ENCODE results near the gene KRTAP6-3.

The KRTAP6-3 gene

DNA sequence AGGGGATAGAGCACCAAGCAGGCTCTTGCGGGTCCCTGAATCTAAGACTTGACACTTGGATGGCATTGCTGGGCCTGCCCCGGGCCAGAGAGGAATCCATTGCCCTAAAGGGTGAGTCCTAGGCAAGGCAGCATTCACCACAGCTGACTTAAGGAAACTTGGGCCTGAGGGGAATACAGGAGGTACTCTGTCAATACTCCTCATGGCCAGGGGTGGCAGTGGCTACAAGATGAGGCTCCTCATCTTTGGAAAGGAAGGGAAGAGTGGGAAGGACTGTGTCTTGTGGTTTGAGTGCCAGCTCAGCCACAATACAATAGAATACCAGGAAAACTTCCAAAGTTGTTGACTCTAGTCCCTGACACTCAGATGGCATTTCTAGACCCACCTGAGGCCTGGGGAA lies 13.7 kb downstream of the KRTAP6-3 start:
- no peak overlapping the region for H3K27ac Mint-ChIP-seq
- ATAC-seq (ENCODE audit: low read depth) (no peak), DNase-seq (ENCODE audit: low spot score in 2 of 2) (no peak)
- H3K4me3 Mint-ChIP-seq: no peak overlapping the region
- H3K27me3 Mint-ChIP-seq: no peaks in the 10 kb centered on the region
- no peaks in the 10 kb centered on the region for H3K4me1 Mint-ChIP-seq
- H3K9me3 Mint-ChIP-seq: peaks cover 5% of the 10 kb centered on the region
- no peaks in the 10 kb centered on the region for H3K36me3 Mint-ChIP-seq

DNA sequence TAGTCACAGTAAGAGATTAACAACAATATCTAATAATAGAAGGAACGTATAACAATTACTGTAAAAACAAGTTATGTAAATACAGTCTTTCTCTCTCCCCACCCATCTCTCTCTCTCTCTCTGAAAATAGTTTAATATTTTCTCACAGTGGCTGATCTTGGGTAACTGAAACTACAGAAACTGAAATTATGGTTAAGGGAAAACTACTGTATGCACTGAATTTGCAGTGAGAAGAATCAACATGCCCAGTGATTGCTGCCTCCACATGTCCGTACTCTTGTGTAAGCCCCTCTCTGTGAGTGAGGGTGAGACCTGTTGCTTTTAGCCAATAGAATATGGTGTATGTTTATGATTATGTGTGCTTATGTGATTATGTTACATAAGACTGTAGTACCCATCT lies 19.9 kb downstream of the KRTAP6-3 start:
- no peaks in the 10 kb centered on the region for H3K27me3 Mint-ChIP-seq
- no peaks in the 10 kb centered on the region for H3K36me3 Mint-ChIP-seq
- H3K9me3 Mint-ChIP-seq: peaks cover 4% of the 10 kb centered on the region
- H3K27ac Mint-ChIP-seq: no peak overlapping the region
- ATAC-seq (ENCODE audit: low read depth): no peak
- no peak overlapping the region for H3K4me3 Mint-ChIP-seq
- H3K4me1 Mint-ChIP-seq: no peaks in the 10 kb centered on the region
- DNase-seq (ENCODE audit: low spot score in 2 of 2): no peak

- no peaks in the 10 kb centered on the region for H3K36me3 Mint-ChIP-seq
Measured at GRCh38 chr21:30613836-30614235, 21.6 kb downstream of the KRTAP6-3 start, which contains the start of gene KRTAP6-1. TSS of gene KRTAP6-1 (minus strand) at chr21:30613930. CDS start at chr21:30613904, 26 bp downstream.

GRCh38 chr21:30615199-30615598 lies 23.0 kb downstream of the KRTAP6-3 start:
- Mint-ChIP-seq H3K36me3 (no peaks in the 10 kb centered on the region), H3K27ac (no peak overlapping the region), H3K4me3 (no peak overlapping the region), H3K4me1 (no peaks in the 10 kb centered on the region), H3K27me3 (no peaks in the 10 kb centered on the region), H3K9me3 (peaks cover 4% of the 10 kb centered on the region)
- no peak for ATAC-seq (ENCODE audit: low read depth)
- DNase-seq (ENCODE audit: low spot score in 2 of 2): no peak

More at GRCh38 chr21:30613836-30614235, 21.6 kb downstream of the KRTAP6-3 start, which contains the start of gene KRTAP6-1:
- no peak within 1 kb of the TSS for H3K27ac Mint-ChIP-seq
- H3K4me1 Mint-ChIP-seq: no peaks in the 10 kb centered on the region
- no peak for DNase-seq (ENCODE audit: low spot score in 2 of 2)
- H3K9me3 Mint-ChIP-seq: peaks cover 4% of the 10 kb centered on the region
- no peaks in the 10 kb centered on the region for H3K27me3 Mint-ChIP-seq
- H3K4me3 Mint-ChIP-seq: no peak within 1 kb of the TSS
- ATAC-seq (ENCODE audit: low read depth): no peak

DNA sequence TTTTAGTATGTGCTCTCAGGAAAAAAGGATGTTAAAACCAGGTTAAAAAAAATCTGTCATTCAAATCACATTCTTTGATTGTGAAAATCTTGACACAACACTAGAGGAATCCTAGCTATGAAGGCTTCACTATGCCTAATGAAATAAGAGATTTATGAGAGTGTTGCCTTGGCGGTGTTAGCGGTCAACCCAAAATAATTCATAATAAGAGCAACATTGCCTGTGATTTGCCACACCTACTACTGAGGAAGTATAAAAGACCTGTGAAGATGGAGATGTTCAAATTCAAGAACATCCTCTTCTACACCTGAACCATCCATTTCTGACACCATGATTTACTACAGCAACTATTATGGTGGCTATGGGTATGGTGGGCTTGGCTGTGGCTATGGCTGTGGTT lies 23.9 kb downstream of the KRTAP6-3 start, which contains the start of gene KRTAP20-1:
KRTAP20-1 (plus strand) TSS at position 301 of the 400 bp plus-strand sequence; CDS start at position 331, 30 bp downstream.
- H3K36me3 Mint-ChIP-seq: no peaks in the 10 kb centered on the region
- no peak for ATAC-seq (ENCODE audit: low read depth)
- H3K4me1 Mint-ChIP-seq: no peaks in the 10 kb centered on the region
- no peak within 1 kb of the TSS for H3K4me3 Mint-ChIP-seq
- H3K9me3 Mint-ChIP-seq: peaks cover 2% of the 10 kb centered on the region
- no peak within 1 kb of the TSS for H3K27ac Mint-ChIP-seq
- H3K27me3 Mint-ChIP-seq: no peaks in the 10 kb centered on the region
- DNase-seq (ENCODE audit: low spot score in 2 of 2): no peak

DNA sequence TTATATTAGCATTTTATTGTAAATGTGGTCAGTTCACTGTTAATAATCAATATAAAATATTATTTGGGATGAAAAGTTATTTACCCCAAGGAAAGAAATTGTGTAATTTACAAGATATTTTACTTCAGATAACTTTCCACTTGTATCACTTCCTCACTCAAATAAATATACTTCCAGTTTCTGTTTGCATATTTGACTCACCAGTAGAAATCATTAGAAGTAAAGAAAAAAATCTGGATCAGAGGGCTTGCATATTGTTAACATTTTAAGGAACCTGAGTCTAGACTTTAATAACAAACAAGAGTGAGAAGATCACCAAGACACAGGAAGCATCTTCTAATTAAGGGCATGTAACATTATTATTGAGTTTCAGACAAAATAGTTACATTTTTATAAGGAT lies 27.8 kb downstream of the KRTAP6-3 start:
- ATAC-seq (ENCODE audit: low read depth) (no peak), DNase-seq (ENCODE audit: low spot score in 2 of 2) (no peak)
- Mint-ChIP-seq H3K27ac (no peak overlapping the region), H3K9me3 (peaks cover 2% of the 10 kb centered on the region), H3K4me3 (no peak overlapping the region), H3K36me3 (no peaks in the 10 kb centered on the region), H3K27me3 (no peaks in the 10 kb centered on the region), H3K4me1 (no peaks in the 10 kb centered on the region)

DNA sequence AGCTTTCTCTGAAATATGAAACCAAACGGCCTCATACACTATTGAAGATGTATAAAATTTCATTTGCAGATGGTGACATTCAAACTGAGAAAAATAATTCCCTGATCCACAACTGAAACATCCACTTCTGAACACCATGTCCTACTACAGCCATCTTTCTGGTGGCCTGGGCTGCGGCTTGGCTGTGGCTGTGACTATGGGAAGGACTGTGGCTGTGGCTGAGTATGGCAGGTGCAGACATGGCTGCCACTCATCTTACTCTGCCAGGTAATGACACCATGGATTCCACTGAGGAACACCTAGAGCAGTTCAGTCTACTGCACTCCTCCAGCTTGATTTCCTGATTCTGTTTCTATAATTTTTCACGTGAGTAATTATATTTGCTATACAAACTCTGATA lies 28.3 kb downstream of the KRTAP6-3 start, which contains the start of gene KRTAP20-4:
KRTAP20-4 (plus strand) TSS at position 106 of the 400 bp plus-strand sequence.
- H3K4me1 Mint-ChIP-seq: no peaks in the 10 kb centered on the region
- no peak within 1 kb of the TSS for H3K27ac Mint-ChIP-seq
- peaks cover 2% of the 10 kb centered on the region for H3K9me3 Mint-ChIP-seq
- H3K36me3 Mint-ChIP-seq: no peaks in the 10 kb centered on the region
- no peak within 1 kb of the TSS for H3K4me3 Mint-ChIP-seq
- DNase-seq (ENCODE audit: low spot score in 2 of 2): no peak
- ATAC-seq (ENCODE audit: low read depth): no peak
- H3K27me3 Mint-ChIP-seq: no peaks in the 10 kb centered on the region

- no peaks in the 10 kb centered on the region for H3K27me3 Mint-ChIP-seq
- H3K27ac Mint-ChIP-seq: no peak overlapping the region
- H3K4me1 Mint-ChIP-seq: no peaks in the 10 kb centered on the region
- DNase-seq (ENCODE audit: low spot score in 2 of 2) (no peak), ATAC-seq (ENCODE audit: low read depth) (no peak)
- no peaks in the 10 kb centered on the region for H3K36me3 Mint-ChIP-seq
- no peak overlapping the region for H3K4me3 Mint-ChIP-seq
- H3K9me3 Mint-ChIP-seq: peaks cover 3% of the 10 kb centered on the region
Measured at GRCh38 chr21:30623362-30623761, 31.1 kb downstream of the KRTAP6-3 start.

GRCh38 chr21:30625449-30626165 lies 33.4 kb downstream of the KRTAP6-3 start:
- H3K9me3 Mint-ChIP-seq: peaks cover 3% of the 10 kb centered on the region
- no peaks in the 10 kb centered on the region for H3K27me3 Mint-ChIP-seq
- no peaks in the 10 kb centered on the region for H3K4me1 Mint-ChIP-seq
- no peak for ATAC-seq (ENCODE audit: low read depth)
- no peak for DNase-seq (ENCODE audit: low spot score in 2 of 2)
- H3K27ac Mint-ChIP-seq: no peak overlapping the region
- no peak overlapping the region for H3K4me3 Mint-ChIP-seq
- no peaks in the 10 kb centered on the region for H3K36me3 Mint-ChIP-seq

DNA sequence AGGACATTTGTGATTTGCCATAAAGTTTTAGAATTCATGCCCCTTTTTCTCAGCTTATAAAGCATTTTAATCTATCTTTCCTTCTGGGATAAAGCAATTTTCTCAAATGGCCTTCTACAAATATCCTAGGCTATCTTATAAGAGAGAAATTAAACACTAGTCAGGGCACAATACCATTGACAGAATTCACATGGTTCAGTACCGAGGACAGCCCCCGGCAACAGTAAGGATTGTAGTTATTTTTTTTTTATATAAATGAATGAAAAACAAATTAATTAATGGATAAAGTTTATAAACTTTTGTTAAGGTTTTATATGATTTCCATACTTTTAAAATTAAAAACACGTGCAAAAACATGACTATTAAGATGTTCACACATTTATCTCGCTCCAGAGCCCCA lies 35.9 kb downstream of the KRTAP6-3 start:
- no peak overlapping the region for H3K27ac Mint-ChIP-seq
- no peaks in the 10 kb centered on the region for H3K36me3 Mint-ChIP-seq
- H3K4me1 Mint-ChIP-seq: no peaks in the 10 kb centered on the region
- H3K9me3 Mint-ChIP-seq: peaks cover 3% of the 10 kb centered on the region
- no peak overlapping the region for H3K4me3 Mint-ChIP-seq
- no peaks in the 10 kb centered on the region for H3K27me3 Mint-ChIP-seq
- DNase-seq (ENCODE audit: low spot score in 2 of 2): no peak
- ATAC-seq (ENCODE audit: low read depth): no peak

- no peak overlapping the region for H3K27ac Mint-ChIP-seq
- H3K27me3 Mint-ChIP-seq: no peaks in the 10 kb centered on the region
- no peak overlapping the region for H3K4me3 Mint-ChIP-seq
- peaks cover 3% of the 10 kb centered on the region for H3K9me3 Mint-ChIP-seq
- H3K36me3 Mint-ChIP-seq: no peaks in the 10 kb centered on the region
- no peaks in the 10 kb centered on the region for H3K4me1 Mint-ChIP-seq
- ATAC-seq (ENCODE audit: low read depth) (no peak), DNase-seq (ENCODE audit: low spot score in 2 of 2) (no peak)
Measured at GRCh38 chr21:30629200-30629599, 37.0 kb downstream of the KRTAP6-3 start.

DNA sequence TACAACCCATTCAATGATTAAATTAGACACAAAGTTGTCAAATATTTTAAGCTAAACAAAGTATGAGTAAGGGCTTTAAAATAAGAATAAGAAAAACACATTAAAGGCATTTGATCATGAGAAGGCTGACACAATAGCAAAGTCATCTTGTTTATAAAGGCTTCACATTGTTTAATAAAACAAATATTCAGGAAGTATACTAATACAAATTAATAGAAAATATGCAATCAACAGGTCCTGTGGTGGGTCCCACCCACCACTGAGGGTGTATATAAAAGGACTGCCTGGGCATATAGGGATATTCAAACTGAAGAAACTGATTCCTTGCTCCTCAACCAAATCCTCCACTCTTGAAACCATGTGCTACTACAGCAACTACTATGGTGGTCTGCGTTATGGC lies 42.7 kb downstream of the KRTAP6-3 start, which contains the start of gene KRTAP20-2:
KRTAP20-2 (plus strand) TSS at position 301 of the 400 bp plus-strand sequence; CDS start at position 359, 58 bp downstream.
- Mint-ChIP-seq H3K27me3 (no peaks in the 10 kb centered on the region), H3K9me3 (peaks cover 1% of the 10 kb centered on the region), H3K36me3 (no peaks in the 10 kb centered on the region), H3K27ac (no peak within 1 kb of the TSS), H3K4me1 (no peaks in the 10 kb centered on the region), H3K4me3 (no peak within 1 kb of the TSS)
- no peak for ATAC-seq (ENCODE audit: low read depth)
- no peak for DNase-seq (ENCODE audit: low spot score in 2 of 2)

GRCh38 chr21:30638686-30639085 lies 46.4 kb downstream of the KRTAP6-3 start:
- H3K9me3 Mint-ChIP-seq: peaks cover 3% of the 10 kb centered on the region
- ATAC-seq (ENCODE audit: low read depth) (no peak), DNase-seq (ENCODE audit: low spot score in 2 of 2) (no peak)

DNA sequence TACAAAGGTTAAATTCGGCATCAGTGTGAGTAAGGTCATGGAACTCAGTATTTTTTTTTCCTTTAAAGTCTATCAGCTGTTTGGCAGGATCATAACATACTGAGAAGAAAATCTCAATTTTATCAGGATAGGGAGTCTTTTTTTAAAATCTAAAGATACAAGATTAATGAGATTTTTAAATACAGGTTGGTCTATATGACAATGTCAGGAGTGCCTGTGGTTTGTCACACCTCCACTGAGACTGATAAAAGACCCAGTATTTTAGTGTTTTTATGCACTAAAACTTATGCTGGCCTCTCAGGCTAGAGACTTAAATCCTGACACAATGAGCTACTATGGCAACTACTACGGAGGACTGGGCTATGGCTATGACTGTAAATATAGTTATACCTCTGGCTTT lies 50.3 kb downstream of the KRTAP6-3 start, which contains the start of gene KRTAP20-3:
KRTAP20-3 (plus strand) TSS at position 301 of the 400 bp plus-strand sequence.
- Mint-ChIP-seq H3K27me3 (no peaks in the 10 kb centered on the region), H3K9me3 (peaks cover 10% of the 10 kb centered on the region), H3K4me3 (no peak within 1 kb of the TSS), H3K4me1 (no peaks in the 10 kb centered on the region), H3K27ac (no peak within 1 kb of the TSS), H3K36me3 (no peaks in the 10 kb centered on the region)
- ATAC-seq (ENCODE audit: low read depth): no peak
- DNase-seq (ENCODE audit: low spot score in 2 of 2): no peak

More at GRCh38 chr21:30638686-30639085, 46.4 kb downstream of the KRTAP6-3 start:
- H3K36me3 Mint-ChIP-seq: no peaks in the 10 kb centered on the region
- H3K4me1 Mint-ChIP-seq: no peaks in the 10 kb centered on the region
- no peaks in the 10 kb centered on the region for H3K27me3 Mint-ChIP-seq
- no peak overlapping the region for H3K27ac Mint-ChIP-seq
- H3K4me3 Mint-ChIP-seq: no peak overlapping the region
